Cortex of kidney (tissue), 1 donor: Measurements from ENCODE around the gene ANXA2R.

ENCODE experiments used
- DNase-seq: peaks from one replicate; lab custom pipeline; 2025; lab: John Stamatoyannopoulos, UW

Gene ANXA2R

GRCh38 chr5:43000111-43000840 lies 39.8 kb downstream of the ANXA2R start:
- no peak for DNase-seq

DNA sequence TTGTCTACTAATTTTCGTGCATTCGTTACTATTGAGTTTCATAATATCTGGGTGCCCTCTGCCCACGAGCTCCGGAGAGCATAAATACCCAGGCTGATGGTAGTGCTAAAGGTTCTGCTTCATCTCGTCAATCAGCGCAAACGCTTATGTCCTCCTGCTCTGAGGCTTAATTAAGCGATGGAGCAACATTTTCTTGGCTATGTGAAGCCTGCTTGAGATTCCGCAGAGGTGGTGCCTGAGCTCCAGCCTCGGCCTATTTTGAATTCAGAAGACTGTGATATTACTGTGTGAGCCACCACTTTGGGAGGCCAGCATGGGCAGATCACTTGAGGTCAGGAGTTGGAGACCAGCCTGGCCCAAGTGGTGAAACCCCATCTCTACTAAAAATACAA lies 44.8 kb downstream of the ANXA2R start:
- DNase-seq, result no peak

GRCh38 chr5:42994555-42995359 lies 45.4 kb downstream of the ANXA2R start:
- no peak for DNase-seq

DNA sequence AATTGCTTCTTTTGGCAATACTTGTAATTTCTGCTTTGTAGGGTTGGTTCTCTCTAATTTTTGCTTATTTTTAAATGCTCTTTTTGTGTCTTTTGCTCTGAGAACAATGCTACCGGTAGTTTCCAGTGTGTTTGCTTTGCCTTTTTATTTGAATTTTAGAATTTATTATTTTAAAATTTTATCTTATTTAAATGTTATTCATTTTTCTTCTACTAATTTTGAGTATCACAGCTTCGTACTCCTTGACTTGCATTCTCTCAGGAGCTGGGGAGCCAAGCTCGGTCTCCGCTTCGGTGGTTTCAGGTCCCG lies 45.9 kb downstream of the ANXA2R start:
- no peak for DNase-seq

DNA sequence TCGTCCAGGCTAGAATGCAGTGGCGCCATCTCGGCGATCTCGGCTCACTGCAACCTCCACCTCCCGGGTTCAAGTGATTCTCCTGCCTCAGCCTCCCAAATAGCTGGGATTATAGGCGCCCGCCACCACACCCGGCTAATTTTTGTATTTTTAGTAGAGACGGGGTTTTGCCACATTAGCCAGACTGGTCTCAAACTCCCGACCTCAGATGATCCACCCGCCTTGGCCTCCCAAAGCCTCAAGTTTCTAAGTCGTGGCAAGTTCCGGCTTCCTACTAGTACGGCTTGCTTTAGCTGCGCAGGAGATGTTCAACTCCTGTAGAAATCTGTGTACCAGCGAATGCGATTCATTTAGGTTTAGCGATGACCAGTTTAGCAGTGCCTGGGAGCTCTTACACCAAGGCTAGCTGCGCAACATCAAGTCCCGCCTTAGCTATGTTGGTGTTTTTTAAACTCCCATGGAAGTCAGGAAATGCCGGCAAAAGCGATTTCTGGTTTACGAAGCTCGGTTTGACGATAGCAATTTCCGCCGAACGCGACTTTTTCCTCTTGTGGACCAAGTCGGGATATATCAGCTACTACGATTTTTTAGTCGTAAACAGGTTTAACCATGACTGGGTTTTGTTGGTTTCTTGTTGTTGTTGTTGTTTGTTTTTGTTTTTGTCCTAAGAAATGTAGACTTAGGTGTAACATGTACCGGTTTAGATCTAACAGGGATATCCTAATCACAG lies 46.4 kb downstream of the ANXA2R start:
- DNase-seq, result no peak

GRCh38 chr5:42992088-42992879 lies 47.8 kb downstream of the ANXA2R start:
- no peak for DNase-seq

DNA sequence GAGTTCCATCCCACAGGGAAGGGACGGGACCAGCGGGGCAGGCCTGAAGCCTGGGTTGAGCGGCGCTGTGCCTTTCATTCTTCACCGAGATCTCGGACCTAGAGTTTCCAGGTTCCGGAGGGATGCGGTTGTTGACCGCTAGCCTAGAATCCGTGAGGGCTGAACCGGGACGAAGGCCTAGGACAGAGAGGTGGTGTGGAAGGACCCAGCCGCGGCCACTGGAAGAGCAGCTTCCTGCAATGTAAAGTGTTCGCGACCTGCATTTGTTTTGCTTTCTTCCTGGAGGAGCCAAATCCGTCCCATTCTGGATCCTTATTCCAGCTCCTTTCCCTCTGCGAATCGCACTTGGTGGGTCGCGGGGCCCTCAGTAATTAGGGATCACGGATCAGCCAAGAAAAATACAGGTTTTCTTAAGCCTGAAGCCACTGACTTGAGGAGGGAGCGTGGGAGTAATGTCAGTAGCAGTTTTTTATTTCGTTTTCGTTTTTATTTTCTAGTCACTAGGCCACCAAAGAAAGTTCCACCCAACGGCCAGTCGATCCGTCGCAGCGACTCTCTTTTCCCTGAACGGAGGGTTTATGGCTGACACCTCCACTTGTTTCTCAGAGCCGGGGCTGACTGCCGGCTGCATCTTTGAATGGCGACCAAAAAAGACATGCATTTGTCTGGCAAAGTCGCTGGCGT lies 48.6 kb downstream of the ANXA2R start:
- DNase-seq, result no peak

DNA sequence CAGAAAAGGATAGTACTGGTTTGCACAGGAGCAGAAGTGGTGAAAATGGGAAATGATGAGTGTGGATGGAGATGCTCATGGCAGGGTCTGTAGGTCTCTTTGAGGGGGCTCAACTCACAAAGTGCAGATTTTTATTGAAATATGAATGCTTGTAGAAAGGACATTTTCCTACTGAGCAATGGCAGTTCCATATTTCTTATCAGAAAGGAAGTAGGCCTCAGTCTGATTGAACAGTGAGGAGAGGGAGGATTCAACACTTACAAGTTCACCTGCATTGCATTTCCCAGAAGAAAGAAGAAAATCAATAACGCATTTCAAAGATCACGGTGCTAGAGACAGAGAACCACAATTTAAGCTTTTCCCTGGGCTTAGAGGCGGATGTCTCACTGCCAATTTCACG lies 49.2 kb downstream of the ANXA2R start:
- no peak for DNase-seq
